Endodermal cell (in vitro differentiated cells): ENCODE results near the gene TGFB1. TPM values are rescaled to one million over a fixed set of nuclear protein-coding genes. Genes with fewer than 3 reads are reported as not detected.

ENCODE experiments used
- DNase-seq: peaks from one replicate; pipeline ENCODE4 v3.0.0-alpha.2; 2017
- H3K27ac ChIP-seq: 2 replicates; pipeline ENCODE4 v1.5.1; 2013; ENCODE audit warnings: mild to moderate bottlenecking, low read depth, low read length, moderate library complexity
- H3K27me3 ChIP-seq: 2 replicates; pipeline ENCODE4 v1.6.1; 2013; ENCODE audit warnings: mild to moderate bottlenecking, low read length, moderate library complexity; ENCODE audit not compliant: insufficient read depth, control insufficient read depth, poor library complexity, severe bottlenecking
- H3K36me3 ChIP-seq: 2 replicates; pipeline ENCODE4 v1.7.0; 2013; ENCODE audit warnings: mild to moderate bottlenecking, low read length, moderate library complexity; ENCODE audit not compliant: control insufficient read depth, insufficient read depth
- H3K4me1 ChIP-seq: one replicate; pipeline ENCODE4 v1.7.0; 2013; ENCODE audit warnings: low read length; ENCODE audit not compliant: control insufficient read depth, insufficient read depth
- H3K4me3 ChIP-seq: 2 replicates; pipeline ENCODE4 v1.5.1; 2013; ENCODE audit warnings: mild to moderate bottlenecking, low read length, moderate library complexity
- H3K9ac ChIP-seq: 2 replicates; pipeline ENCODE4 v1.6.1; 2013; ENCODE audit warnings: mild to moderate bottlenecking, low read length, moderate library complexity; ENCODE audit not compliant: poor library complexity, severe bottlenecking; ENCODE audit errors: extremely low read depth
- H3K9me3 ChIP-seq: 2 replicates; pipeline ENCODE4 v1.6.1; 2013; ENCODE audit warnings: mild to moderate bottlenecking, low read length, moderate library complexity; ENCODE audit not compliant: control insufficient read depth
- H3K27ac Mint-ChIP-seq: 2 replicates; pipeline ENCODE4 v1.8.0; 2020; ENCODE audit warnings: mixed read lengths
- H3K27me3 Mint-ChIP-seq: 2 replicates; pipeline ENCODE4 v1.8.0; 2021; ENCODE audit warnings: mild to moderate bottlenecking, mixed read lengths; ENCODE audit not compliant: insufficient read depth
- H3K36me3 Mint-ChIP-seq: 2 replicates; pipeline ENCODE4 v1.8.0; 2020; ENCODE audit warnings: low read depth, mixed read lengths
- H3K4me1 Mint-ChIP-seq: 2 replicates; pipeline ENCODE4 v1.8.0; 2020; ENCODE audit warnings: mixed read lengths
- H3K4me3 Mint-ChIP-seq: 2 replicates; pipeline ENCODE4 v1.8.0; 2020; ENCODE audit warnings: mild to moderate bottlenecking, moderate library complexity, mixed read lengths
- H3K9me3 Mint-ChIP-seq: 2 replicates; pipeline ENCODE4 v1.8.0; 2020; ENCODE audit warnings: mild to moderate bottlenecking, mixed read lengths
- WGBS, 2 experiments: methylation state at CpG; one replicate each; pipeline versions ENCODE4 v1.1.5 to v1.1.7; 2013; ENCODE audit warnings: missing lambda C conversion rate in 2 of 2, mixed read lengths in 1 of 2; ENCODE audit not compliant: insufficient coverage in 1 of 2, insufficient read length in 1 of 2; 5-methylcytosine and 5-hydroxymethylcytosine counted together
- total RNA-seq, 2 donors: library from RNA; stranded (reverse); fragmentation: NEBNext Ultra II Directional in 1 of 2; extraction: Animal tissue kit (Norgen Biotek cat#: 25700) in 1 of 2; gene quantifications; 2 replicates in 1 of 2; 3 replicates in 1 of 2; pipeline ENCODE4 v1.2.1, GENCODE V29; 2021
- TF ChIP-seq, protein P1 (sequence below): fragments of 200-600 bp; sonication (generic); conservative IDR thresholded peaks from 2 replicates; pipeline ENCODE4 v1.5.0; 2021; ENCODE audit warnings: antibody characterized with exemption, mild to moderate bottlenecking

TGFB1 gene
- total RNA-seq, 2 donors from 2014 or later = 56.3 to 60.1 TPM

DNA sequence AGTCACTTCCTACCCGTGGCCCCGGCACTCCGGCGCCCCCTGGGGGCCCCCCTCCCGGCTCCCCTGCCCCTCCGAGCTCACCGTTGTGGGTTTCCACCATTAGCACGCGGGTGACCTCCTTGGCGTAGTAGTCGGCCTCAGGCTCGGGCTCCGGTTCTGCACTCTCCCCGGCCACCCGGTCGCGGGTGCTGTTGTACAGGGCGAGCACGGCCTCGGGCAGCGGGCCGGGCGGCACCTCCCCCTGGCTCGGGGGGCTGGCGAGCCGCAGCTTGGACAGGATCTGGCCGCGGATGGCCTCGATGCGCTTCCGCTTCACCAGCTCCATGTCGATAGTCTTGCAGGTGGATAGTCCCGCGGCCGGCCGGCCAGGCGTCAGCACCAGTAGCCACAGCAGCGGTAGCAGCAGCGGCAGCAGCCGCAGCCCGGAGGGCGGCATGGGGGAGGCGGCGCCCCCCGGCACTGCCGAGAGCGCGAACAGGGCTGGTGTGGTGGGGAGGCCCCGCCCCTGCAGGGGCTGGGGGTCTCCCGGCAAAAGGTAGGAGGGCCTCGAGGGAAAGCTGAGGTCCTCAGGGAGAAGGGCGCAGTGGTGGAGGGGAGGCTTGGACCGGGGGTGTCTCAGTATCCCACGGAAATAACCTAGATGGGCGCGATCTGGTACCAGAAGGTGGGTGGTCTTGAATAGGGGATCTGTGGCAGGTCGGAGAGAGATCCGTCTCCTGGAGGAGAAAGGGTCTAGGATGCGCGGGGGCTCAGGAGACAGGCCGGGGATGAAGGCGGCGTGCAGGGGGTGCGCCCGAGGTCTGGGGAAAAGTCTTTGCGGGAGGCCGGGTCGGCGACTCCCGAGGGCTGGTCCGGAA, 885 bp downstream of the TGFB1 start:
- H3K9me3 ChIP-seq = no peaks in the 10 kb centered on the region
- H3K27me3 ChIP-seq = no peaks in the 10 kb centered on the region
- H3K4me1 ChIP-seq = no peaks in the 10 kb centered on the region
- H3K27ac Mint-ChIP-seq = peak overlapping the region; percentile 83
- H3K36me3 Mint-ChIP-seq = peaks cover 15% of the 10 kb centered on the region
- H3K4me3 Mint-ChIP-seq = peak overlapping the region; percentile 79
- H3K9ac ChIP-seq = peak overlapping the region; percentile 55
- H3K4me1 Mint-ChIP-seq = peaks cover 14% of the 10 kb centered on the region
- no peaks in the 10 kb centered on the region for H3K9me3 Mint-ChIP-seq
- DNase-seq = peak; percentile 89
- H3K4me3 ChIP-seq = peak overlapping the region; percentile 92
- peaks cover 15% of the 10 kb centered on the region for H3K36me3 ChIP-seq
- H3K27me3 Mint-ChIP-seq = peaks cover 13% of the 10 kb centered on the region
- H3K27ac ChIP-seq = no peak overlapping the region
- TF ChIP-seq, protein P1, sequence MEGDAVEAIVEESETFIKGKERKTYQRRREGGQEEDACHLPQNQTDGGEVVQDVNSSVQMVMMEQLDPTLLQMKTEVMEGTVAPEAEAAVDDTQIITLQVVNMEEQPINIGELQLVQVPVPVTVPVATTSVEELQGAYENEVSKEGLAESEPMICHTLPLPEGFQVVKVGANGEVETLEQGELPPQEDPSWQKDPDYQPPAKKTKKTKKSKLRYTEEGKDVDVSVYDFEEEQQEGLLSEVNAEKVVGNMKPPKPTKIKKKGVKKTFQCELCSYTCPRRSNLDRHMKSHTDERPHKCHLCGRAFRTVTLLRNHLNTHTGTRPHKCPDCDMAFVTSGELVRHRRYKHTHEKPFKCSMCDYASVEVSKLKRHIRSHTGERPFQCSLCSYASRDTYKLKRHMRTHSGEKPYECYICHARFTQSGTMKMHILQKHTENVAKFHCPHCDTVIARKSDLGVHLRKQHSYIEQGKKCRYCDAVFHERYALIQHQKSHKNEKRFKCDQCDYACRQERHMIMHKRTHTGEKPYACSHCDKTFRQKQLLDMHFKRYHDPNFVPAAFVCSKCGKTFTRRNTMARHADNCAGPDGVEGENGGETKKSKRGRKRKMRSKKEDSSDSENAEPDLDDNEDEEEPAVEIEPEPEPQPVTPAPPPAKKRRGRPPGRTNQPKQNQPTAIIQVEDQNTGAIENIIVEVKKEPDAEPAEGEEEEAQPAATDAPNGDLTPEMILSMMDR = peak; percentile 73
- WGBS, 2 experiments = 0% methylated on average over 29 to 71 of the region's 71 CpGs

DNA sequence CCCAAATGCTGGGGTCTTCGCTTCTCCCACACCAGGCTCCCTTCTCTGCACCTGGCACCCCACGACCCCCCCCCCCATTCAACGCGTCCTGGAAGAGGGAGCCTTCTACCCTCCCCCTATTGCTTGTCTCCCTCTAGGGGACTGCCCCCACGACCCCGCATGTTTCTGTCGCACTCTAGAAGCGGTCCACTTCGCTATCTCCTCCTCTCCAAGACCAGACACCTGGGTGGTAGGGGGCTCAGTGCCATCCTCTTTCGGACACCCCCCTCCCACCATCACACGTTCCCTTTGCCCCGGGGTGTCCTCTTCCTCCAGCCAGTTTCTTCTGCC, 1.5 kb downstream of the TGFB1 start:
- H3K36me3 Mint-ChIP-seq = peaks cover 18% of the 10 kb centered on the region
- 0% methylated on average over 11 of the region's 12 CpGs; no CpG with 5 or more reads in 1 of the 2 experiments for WGBS, 2 experiments
- Histone ChIP-seq H3K9me3 (no peaks in the 10 kb centered on the region), H3K27me3 (no peaks in the 10 kb centered on the region), H3K9ac (peak overlapping the region; percentile 55), H3K4me1 (no peaks in the 10 kb centered on the region), H3K36me3 (peaks cover 18% of the 10 kb centered on the region), H3K27ac (no peak overlapping the region), H3K4me3 (peak overlapping the region; percentile 92)
- no peak overlapping the region for H3K27ac Mint-ChIP-seq
- TF ChIP-seq, protein P1 = no peak
- H3K9me3 Mint-ChIP-seq = no peaks in the 10 kb centered on the region
- H3K4me3 Mint-ChIP-seq = peak overlapping the region; percentile 79
- H3K27me3 Mint-ChIP-seq = peaks cover 13% of the 10 kb centered on the region
- no peak for DNase-seq
- peaks cover 14% of the 10 kb centered on the region for H3K4me1 Mint-ChIP-seq

DNA sequence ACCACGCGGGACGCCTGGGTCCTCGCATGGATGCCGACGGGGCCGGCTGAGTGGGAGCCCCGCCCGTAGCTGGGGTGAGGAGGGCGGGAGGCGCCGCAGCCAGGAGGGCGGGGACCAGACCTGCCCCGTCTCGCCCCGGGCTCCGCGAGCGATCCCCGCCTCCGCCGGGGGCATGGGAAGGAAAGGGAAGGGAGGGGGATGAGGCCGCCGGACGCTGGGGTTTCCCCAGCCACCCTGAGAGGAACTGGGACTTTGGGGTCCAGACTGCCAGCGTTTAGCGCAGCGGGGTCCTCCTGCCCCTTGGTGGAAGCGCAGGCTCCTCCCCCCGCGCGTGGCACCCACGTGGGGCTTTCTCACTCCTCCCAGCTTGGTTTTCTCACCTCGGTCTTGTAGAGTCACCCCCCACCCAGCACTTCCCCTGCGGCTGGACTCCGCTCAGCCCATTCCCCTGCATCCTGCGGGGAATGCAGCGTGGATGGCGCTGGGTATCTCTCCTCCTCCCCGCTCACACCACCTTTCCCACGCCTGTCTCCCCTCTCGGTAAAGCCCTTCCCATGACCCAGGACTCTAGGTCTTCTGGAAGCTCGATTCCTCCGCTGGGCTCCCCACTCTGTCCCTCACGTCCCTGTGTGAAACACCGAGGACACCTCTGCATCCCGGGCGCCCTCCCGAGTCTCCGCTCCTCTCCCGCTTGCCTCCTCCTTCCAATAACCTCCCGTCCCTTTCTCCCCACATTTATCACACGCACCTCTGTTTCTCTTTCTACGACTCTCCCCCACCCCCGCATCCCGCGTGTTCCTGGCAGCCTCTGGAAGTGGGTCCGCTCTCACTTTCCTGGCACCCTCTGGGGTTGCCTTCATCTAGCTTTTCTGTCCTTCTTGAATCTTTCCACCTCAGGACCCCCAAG, 2.1 kb downstream of the TGFB1 start:
- H3K9me3 ChIP-seq = no peaks in the 10 kb centered on the region
- peaks cover 20% of the 10 kb centered on the region for H3K36me3 Mint-ChIP-seq
- H3K4me1 Mint-ChIP-seq = peaks cover 14% of the 10 kb centered on the region
- WGBS, 2 experiments = 1% methylated on average over 28 to 58 of the region's 58 CpGs
- peak overlapping the region; percentile 79 for H3K4me3 Mint-ChIP-seq
- DNase-seq = peak; percentile 83
- H3K9ac ChIP-seq = peak overlapping the region; percentile 55
- H3K27ac ChIP-seq = no peak overlapping the region
- no peak overlapping the region for H3K27ac Mint-ChIP-seq
- peak overlapping the region; percentile 92 for H3K4me3 ChIP-seq
- TF ChIP-seq, protein P1 = no peak
- peaks cover 23% of the 10 kb centered on the region for H3K36me3 ChIP-seq
- no peaks in the 10 kb centered on the region for H3K9me3 Mint-ChIP-seq
- H3K27me3 ChIP-seq = no peaks in the 10 kb centered on the region
- peaks cover 13% of the 10 kb centered on the region for H3K27me3 Mint-ChIP-seq
- H3K4me1 ChIP-seq = no peaks in the 10 kb centered on the region
